GM04503 (cell line): ENCODE data around the gene DAD1.
"Not testable (repeated sequence)": the region's sequence is repeated elsewhere in the genome, so short reads cannot be mapped to it uniquely, and the experiment has no call there.

Experiments used
- DNase-seq: peaks from one replicate; pipeline ENCODE4 v3.0.0-alpha.2; 2012; ENCODE audit warnings: low read depth

Gene DAD1

DNA sequence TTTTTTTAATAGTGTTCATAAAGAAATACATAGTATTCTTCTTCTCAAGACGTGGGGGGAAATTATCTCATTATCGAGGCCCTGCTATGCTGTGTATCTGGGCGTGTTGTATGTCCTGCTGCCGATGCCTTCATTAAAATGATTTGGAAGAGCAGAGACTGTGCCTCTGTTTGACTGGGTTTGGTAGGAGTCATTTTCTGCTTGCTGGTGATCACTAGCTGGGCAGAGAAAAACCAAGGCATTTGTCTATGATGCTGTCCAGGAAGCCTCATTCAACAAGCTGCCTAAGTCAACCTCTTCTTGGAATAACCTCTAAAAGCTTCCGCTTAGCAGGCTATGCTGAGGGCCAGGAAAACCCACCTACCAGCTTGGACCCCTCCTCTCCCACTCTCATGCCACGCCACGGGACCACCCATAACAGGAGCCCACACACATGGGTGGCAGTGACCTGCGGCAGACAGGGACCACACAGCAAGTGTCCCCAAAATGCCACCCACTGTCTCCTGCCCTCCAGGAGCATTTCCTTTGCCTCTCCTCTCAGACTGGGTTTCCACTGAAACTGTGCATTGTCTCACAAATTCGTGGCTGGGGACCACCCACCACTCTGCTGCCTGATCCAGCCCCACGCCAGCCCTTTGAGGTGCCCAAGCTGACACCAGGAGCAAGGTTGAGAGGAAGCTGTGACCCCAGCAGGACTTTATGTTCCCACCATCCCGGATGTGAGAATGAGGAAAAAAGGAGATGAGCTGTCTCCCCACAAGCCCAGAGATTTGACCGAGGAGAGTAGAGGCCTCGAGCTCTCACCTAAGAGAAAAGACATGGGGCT is 36.8 kb downstream of the DAD1 start:
- no peak for DNase-seq

DNA sequence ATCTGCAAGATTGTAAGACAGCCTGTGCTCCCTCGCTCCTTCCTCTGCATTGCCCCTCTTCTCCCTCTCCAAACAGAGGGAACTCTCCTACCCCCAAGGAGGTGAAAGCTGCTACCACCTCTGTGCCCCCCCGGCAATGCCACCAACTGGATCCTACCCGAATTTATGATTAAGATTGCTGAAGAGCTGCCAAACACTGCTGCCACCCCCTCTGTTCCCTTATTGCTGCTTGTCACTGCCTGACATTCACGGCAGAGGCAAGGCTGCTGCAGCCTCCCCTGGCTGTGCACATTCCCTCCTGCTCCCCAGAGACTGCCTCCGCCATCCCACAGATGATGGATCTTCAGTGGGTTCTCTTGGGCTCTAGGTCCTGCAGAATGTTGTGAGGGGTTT is 37.4 kb downstream of the DAD1 start:
- no peak for DNase-seq

DNA sequence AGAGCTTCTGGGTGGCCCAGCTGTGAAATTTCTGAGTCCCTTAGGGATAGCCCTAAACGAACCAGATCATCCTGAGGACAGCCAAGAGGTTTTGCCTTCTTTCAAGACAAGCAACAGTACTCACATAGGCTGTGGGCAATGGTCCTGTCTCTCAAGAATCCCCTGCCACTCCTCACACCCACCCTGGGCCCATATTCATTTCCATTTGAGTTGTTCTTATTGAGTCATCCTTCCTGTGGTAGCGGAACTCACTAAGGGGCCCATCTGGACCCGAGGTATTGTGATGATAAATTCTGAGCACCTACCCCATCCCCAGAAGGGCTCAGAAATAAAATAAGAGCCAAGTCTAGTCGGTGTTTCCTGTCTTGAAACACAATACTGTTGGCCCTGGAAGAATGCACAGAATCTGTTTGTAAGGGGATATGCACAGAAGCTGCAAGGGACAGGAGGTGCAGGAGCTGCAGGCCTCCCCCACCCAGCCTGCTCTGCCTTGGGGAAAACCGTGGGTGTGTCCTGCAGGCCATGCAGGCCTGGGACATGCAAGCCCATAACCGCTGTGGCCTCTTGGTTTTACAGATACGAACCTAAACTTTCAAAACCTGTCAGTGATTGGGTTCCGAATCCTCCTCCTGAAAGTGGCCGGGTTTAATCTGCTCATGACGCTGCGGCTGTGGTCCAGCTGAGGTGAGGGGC is 38.9 kb downstream of the DAD1 start:
- no peak for DNase-seq

DNA sequence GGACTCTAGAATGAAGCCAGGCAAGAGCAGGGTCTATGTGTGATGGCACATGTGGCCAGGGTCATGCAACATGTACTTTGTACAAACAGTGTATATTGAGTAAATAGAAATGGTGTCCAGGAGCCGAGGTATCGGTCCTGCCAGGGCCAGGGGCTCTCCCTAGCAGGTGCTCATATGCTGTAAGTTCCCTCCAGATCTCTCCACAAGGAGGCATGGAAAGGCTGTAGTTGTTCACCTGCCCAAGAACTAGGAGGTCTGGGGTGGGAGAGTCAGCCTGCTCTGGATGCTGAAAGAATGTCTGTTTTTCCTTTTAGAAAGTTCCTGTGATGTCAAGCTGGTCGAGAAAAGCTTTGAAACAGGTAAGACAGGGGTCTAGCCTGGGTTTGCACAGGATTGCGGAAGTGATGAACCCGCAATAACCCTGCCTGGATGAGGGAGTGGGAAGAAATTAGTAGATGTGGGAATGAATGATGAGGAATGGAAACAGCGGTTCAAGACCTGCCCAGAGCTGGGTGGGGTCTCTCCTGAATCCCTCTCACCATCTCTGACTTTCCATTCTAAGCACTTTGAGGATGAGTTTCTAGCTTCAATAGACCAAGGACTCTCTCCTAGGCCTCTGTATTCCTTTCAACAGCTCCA is 39.6 kb downstream of the DAD1 start:
- no peak for DNase-seq

DNA sequence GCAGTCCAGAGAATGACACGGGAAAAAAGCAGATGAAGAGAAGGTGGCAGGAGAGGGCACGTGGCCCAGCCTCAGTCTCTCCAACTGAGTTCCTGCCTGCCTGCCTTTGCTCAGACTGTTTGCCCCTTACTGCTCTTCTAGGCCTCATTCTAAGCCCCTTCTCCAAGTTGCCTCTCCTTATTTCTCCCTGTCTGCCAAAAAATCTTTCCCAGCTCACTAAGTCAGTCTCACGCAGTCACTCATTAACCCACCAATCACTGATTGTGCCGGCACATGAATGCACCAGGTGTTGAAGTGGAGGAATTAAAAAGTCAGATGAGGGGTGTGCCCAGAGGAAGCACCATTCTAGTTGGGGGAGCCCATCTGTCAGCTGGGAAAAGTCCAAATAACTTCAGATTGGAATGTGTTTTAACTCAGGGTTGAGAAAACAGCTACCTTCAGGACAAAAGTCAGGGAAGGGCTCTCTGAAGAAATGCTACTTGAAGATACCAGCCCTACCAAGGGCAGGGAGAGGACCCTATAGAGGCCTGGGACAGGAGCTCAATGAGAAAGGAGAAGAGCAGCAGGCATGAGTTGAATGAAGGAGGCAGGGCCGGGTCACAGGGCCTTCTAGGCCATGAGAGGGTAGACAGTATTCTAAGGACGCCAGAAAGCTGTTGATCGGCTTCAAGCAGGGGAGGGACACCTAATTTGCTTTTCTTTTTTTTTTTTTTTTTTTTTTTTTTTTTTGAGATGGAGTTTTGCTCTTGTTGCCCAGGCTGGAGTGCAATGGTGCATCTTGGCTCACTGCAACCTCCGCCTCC is 40.9 kb downstream of the DAD1 start:
- no peak for DNase-seq

DNA sequence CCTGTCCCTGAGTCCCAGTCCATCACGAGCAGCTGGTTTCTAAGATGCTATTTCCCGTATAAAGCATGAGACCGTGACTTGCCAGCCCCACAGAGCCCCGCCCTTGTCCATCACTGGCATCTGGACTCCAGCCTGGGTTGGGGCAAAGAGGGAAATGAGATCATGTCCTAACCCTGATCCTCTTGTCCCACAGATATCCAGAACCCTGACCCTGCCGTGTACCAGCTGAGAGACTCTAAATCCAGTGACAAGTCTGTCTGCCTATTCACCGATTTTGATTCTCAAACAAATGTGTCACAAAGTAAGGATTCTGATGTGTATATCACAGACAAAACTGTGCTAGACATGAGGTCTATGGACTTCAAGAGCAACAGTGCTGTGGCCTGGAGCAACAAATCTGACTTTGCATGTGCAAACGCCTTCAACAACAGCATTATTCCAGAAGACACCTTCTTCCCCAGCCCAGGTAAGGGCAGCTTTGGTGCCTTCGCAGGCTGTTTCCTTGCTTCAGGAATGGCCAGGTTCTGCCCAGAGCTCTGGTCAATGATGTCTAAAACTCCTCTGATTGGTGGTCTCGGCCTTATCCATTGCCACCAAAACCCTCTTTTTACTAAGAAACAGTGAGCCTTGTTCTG is 41.6 kb downstream of the DAD1 start:
- no peak for DNase-seq

DNA sequence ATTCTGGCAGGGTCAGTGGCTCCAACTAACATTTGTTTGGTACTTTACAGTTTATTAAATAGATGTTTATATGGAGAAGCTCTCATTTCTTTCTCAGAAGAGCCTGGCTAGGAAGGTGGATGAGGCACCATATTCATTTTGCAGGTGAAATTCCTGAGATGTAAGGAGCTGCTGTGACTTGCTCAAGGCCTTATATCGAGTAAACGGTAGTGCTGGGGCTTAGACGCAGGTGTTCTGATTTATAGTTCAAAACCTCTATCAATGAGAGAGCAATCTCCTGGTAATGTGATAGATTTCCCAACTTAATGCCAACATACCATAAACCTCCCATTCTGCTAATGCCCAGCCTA is 42.3 kb downstream of the DAD1 start:
- no peak for DNase-seq

DNA sequence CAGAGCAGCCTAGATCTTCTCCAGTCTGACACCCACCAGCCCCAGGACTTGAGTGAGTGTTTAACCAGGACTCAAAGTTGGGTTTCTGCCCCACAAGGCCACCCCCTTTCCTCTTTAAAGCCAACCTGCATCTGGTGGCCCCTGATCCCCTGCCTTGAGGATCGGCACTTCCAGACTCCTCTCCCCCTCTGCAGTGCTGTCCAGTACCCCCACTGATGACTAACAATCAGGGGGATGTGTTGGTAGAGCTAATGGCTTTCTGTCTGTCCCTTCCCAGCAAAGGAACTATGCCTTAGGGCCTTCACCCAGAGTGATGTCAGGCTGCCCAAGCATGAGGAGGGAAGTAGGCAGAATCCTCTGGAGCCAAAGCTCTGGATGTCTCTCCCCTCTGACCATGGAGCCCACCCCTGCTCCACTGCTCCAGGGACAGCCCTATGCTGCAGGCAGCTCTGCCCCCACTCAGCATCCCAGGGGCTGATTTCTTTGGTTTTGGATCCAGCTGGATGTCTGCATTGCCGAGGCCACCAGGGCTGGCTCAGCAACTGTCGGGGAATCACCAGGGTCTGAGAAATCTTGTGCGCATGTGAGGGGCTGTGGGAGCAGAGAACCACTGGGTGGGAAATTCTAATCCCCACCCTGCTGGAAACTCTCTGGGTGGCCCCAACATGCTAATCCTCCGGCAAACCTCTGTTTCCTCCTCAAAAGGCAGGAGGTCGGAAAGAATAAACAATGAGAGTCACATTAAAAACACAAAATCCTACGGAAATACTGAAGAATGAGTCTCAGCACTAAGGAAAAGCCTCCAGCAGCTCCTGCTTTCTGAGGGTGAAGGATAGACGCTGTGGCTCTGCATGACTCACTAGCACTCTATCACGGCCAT is 42.9 kb downstream of the DAD1 start:
- peak; percentile 39 for DNase-seq

DNA sequence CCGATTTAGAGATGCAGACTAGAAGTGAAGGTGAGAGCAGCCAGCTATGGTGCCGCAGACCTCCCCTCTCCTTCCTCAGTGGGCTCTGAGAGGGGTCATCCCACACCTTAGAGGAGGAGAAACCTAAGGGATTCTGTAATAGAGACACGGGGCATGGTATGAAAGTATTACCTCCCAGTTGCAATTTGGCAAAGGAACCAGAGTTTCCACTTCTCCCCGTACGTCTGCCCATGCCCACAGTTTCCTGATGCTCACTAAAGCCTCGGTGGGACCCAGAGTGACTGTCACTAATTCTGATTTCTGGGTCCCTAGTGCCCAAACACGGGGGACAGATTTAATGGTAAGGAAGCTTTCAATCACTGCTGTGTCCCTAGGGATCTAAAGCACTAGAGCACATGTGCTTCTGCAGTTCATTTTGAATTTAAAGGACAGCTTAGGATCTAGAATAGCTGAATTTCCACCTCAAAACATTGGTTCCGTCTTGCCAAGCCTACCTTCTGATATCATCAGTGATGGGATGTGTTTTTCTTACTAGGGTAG is 44.1 kb downstream of the DAD1 start:
- no peak for DNase-seq

DNA sequence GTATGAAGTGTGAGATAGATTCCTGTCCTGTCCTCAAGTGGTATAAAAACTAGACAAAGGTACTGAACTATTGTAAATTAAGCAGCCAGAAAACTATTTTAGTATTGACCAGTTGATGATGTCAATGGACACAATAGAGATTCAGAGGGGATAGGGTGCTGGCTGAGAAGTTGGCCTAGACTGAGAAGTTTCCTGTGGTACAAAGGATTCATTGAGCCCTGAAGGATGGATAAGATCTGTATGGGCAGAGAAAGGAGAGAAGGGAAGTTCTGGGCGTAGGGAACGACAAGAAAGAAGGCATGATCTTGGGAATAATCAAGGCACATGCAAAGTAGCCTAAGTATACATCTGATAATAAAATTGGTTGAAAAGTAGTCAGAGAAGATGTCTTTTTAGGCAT is 44.6 kb downstream of the DAD1 start:
- no peak for DNase-seq

DNA sequence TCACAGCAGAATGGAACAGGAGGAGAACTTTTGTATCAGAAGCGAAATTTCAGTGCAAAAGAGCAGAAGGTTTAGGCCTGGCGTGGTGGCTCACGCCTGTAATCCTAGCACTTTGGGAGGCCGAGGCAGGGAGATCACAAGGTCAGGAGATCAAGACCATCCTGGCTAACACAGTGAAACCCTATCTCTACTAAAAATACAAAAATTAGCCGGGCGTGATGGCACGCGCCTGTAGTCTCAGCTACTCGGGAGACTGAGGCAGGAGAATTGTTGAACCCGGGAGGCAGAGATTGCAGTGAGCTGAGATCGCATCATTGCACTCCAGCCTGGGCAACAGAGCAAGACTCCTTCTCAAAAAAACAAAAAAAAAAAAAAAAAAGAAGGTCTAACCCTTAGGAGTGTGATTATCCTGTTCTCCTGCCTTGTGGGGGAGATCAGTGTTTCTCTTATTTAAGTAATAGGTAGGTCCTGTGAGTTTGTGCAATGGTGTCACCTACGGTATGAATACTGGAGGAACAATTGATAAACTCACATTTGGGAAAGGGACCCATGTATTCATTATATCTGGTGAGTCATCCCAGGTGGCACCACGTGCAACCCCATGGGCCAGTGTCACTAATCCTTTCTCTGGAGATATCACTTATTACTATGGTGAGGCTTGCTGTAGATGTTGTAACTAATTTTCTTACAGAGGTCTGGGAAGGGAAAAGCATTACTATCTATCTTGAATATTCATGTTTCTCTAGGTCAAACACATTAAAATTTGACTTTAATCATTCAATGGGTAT is 45.3 kb downstream of the DAD1 start:
- not testable (repeated sequence) for DNase-seq

DNA sequence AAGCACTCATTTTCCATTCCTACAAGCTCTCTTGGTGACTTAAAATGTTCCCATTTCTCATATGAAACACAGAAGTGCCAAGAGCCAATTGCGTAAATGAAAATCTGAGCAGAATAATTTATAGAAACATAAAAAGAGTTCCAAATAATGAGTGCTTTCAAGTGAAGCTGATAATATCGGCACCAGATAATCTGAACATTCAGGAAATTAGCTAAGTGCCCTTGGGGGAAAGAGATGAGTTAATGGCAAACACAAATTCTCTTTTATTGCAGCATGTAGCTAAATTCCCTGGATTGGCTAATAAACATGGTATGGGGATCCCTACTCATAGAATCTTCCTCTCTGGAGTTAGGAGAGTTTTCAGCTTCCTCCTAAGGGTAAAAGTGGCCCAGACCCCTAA is 46.7 kb downstream of the DAD1 start:
- DNase-seq = no peak

DNA sequence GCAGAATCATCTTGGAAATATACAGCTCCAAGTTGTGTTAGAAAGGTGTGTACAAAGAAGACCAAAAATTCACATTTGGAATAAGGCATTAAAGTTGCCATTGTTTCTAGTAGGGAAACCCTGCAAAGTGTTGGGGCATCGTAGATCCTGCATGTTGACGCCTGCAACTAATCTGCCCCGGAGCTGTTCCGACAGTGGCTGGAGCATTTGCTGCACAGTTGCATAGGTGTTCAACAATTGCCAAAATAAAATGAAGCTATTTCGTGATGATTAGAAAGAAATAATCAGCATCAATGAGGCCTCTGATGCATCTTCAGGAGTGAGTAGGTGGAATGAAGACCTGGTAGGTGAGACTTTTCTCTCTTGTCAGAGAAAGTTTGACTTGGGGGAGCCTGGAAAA is 47.3 kb downstream of the DAD1 start:
- DNase-seq = no peak

DNA sequence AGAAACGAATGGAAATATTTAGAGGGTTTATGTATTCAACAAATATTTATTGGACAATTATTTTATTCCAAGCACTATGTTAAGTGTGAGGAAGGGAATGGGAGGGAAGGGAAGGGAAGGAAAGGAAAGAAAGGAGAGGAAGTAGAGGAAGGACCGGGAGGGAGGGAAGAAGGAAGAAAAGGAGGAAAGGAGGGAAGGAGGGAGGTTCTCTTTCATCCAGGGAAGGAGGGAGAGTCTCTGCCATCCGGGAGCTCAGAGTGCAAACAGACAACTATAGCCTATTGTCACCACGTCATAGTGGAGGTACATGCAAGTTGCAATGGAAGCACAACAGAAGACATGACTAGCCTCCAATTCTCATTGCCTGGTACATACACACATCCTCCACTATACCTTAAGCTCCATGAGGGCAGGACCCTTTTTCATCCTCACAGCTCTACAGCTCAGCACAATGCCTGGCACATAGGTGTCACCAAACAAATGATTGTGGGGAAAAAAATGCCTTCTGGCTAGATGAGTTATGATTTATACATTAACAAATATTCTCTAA is 48.1 kb downstream of the DAD1 start:
- no peak for DNase-seq

DNA sequence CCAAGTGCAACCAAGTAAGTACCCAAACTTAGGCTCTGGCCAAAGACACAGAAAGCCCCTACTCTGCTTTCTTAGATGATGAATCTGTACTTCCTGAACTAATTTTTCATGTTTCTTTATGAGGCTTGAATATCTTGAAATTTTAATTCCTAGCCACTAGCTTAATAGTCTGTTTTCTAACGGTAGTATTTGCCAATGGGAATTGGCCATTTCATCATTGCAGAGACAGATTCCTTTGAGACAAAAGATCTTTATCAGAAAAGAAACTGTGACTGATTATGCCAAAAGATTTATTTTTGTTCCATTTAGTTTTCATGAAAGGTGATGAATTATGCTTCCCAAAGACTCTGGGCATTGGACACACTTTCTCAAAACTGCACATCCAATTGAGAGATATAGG is 48.7 kb downstream of the DAD1 start:
- DNase-seq = no peak

DNA sequence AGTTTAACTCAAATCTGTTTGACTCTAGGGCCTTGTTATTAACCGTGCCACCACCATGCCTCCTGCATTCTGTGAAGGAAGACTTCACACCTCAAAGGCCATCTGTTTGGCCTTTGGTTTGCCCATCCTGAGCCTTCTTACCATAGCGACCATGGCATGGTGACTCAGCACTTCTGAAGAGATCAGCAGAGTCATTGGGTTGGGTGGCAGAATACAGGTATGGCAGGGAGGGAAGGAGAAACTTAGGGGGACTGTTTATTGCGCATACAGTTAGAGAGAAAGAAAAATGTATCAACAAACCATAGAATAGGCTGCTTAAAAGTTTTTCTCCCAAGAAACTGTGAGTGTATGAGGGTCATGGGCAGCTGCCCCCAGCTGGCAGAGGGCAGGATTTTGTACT is 49.2 kb downstream of the DAD1 start:
- no peak for DNase-seq

DNA sequence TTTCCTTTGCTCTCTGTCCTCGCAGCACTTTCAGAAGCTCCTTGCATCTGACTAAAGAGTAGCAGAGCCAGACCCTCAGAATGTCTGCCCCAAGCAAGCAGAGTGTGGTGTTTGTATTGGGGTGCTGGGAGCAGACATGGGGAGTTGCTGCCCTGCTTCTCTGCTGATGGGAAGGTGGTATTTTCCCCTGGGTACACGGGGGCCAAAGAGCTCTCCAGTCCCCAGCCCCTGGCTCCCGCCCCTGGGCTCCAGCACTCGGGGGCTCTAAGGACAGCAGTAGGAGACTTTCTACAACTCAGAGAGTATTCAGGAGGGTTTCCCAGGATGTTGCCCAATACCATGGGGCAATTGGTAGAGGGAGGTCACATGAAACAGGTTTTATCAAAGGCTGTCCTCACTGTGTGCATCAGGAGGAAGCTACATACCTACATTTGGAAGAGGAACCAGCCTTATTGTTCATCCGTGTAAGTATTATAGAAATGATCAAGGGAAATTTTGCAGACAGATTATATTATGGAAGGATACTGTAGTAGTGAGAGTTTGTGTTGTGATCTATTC is 50.3 kb downstream of the DAD1 start:
- DNase-seq = no peak

DNA sequence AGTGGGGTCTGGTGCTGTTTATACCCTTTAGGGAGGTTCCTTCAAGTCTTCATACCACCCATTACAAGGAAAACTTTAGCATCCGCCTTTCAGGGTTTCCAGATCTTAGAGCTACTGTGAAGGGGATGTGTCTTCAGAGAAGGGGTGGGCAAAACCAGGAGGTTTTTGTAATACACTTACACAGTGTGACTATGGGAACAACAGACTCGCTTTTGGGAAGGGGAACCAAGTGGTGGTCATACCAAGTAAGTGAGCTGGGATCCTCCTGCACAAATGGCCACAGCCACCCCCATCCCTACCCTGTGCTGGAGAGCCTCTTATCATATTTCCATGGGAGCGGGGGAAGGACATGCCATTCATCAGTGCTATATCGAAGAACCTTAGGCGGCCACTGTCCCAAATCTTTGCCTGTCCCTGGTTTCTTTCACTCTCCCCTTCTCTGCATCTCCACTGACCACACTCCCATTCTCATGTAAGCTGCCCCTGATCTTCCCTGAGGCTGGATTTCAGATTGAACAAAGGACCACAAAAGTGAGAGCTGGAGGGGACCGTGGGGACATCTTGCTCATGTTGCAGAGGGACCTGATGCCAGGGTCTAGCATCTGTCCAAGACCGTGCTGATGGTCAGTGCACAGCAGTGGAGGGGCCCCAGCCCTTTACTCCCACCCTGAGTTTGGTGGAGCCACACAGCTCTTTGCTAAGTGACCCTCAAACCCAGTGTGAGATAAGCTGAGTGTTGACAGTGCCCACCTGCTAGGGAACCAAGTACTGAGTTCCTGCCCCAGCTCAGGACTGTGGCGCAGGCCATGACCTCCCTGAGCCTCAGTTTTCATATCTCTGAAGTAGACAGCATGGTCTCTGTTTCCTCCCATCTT is 51.4 kb downstream of the DAD1 start:
- no peak for DNase-seq
